GM18873 (cell line): ENCODE results near the gene TMED9.

ENCODE experiments used
- ATAC-seq: cut with Tn5 transposase; IDR thresholded peaks from one replicate; pipeline ENCODE4 v1.9.1; 2021; ENCODE audit warnings: mild to moderate bottlenecking, moderate library complexity, moderate number of reproducible peaks; ENCODE audit not compliant: unreplicated experiment, low FRiP score

TMED9 gene

GRCh38 chr5:177576169-177576568 lies 15.8 kb upstream of the TMED9 start:
- no peak for ATAC-seq

GRCh38 chr5:177578316-177578715 lies 13.7 kb upstream of the TMED9 start:
- ATAC-seq, result no peak

DNA sequence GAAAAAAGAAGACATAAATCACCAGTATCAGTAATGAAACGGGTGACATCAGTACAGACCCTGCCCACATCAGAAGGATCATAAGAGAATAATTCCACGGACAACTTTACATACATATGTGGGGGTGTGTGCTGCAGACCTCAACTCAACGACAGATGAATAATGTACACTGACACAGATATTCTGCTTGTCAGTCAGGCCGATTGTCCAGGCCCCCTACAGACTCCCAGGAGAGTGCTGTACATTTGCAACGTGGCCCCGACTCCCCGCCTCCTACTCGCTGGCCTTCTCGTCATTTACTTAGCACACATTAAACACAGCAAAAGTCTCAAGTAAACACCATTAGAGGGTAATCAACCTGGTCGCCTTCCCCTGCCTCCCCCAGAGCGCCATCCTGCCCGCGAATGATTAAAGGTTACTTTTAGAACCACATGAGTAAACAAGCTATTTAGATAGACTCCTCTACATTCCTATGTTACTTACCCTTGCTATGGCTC lies 3.5 kb upstream of the TMED9 start:
- no peak for ATAC-seq

DNA sequence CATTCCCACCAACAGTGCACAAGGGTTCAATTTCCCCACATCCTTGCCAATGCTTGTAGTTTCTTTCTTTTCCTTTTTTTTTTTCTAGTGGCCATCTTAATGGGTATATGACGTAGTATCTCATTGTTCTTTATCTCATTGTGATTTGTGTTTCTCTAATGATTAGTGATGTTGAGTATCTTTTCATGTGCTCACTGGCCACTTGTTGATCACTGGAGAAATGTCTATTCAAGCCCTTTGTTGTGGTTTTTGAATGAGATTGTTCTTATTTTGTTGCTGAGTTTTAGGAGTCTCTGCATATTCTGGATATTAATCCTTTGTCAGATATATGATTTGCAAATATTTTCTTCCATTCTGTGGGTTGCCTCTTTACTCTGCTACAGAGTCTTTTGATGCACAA lies 1.6 kb upstream of the TMED9 start:
- no peak for ATAC-seq

DNA sequence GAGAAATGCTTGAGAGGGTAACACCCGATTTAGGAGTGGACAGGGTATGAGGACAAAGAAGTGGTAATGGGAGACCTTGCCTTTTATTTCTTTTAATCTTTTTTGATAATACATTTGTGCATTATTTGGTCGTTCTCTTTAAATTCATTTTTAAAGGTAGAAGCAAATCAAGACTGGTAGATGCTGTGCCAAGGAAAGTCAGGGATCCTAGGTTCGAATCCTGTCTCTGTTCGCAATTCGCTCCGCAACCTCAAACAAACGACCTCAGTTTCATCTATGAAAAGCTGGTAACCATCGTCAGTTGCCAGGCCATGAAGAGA lies 353 bp upstream of the TMED9 start:
- ATAC-seq, result no peak

DNA sequence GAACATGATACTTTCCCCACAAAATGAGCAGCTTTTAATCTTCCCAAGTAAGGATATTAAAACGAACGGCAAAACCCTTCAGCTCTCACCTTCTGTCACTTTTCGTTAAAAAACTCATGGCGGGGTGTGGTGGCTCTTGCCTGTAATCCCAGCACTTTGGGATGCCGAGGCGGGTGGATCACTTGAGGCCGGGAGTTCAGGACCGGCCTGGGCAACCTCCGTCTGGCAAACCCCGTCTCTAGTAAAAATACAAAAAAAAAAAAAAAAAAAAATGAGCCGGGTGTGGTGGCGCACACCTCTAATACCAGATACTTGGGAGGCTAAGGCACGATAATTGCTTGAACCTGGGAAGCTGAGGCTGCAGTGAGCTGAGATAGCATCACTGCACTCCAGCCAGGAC lies 902 bp downstream of the TMED9 start:
- no peak for ATAC-seq

- ATAC-seq, result no peak
These were observed 1.5 kb downstream of the TMED9 start for GRCh38 chr5:177593511-177593910.

- no peak for ATAC-seq
These were observed 2.1 kb downstream of the TMED9 start for GRCh38 chr5:177594071-177594470.

DNA sequence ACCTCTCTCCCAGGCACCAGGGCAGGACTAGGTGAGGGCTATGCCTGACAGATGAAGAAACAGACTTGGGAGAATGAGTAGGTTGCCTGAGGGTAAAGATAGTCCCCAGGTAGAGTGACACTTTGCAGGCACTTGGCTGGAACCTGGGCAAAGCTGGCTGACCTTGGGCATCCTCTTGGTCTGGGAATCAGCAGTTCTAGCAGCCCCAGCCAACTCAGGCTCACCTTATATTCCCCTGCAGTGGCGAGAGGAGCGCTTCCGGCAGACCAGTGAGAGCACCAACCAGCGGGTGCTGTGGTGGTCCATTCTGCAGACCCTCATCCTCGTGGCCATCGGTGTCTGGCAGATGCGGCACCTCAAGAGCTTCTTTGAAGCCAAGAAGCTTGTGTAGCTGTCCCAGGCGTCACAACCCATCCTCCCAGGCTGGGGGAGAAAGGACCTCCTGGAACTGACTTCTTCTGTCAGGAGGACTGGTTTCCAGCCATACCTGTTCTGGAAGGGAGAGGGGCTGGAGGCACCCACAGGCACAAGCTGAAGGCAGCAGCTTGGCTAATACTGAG lies 3.1 kb downstream of the TMED9 start:
- no peak for ATAC-seq

GRCh38 chr5:177595991-177596774 lies 4.2 kb downstream of the TMED9 start:
- no peak for ATAC-seq

- ATAC-seq, result no peak
These were observed 4.8 kb downstream of the TMED9 start for GRCh38 chr5:177596775-177597238.

DNA sequence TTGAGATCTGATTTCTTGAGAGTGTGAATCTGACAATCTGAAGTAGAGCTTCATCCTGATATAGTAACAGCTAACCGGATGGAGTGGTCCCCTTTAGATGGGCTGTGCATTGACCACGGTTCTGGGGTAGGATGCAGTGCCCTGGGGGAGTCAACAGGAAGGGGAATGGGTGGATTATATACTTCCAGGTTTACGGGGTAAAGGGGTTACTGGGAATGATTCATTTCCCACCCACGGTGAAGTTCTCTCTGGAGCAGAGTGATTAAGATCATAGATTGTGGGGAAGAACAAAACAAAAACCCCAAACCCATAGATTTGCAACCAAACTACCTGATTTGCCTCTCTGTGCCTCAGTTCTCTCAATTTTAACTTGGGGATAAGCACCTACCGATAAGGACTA lies 6.5 kb downstream of the TMED9 start:
- no peak for ATAC-seq

GRCh38 chr5:177599731-177600507 lies 7.9 kb downstream of the TMED9 start, which contains the start of gene B4GALT7:
B4GALT7 (plus strand) TSS chr5:177600132; CDS start chr5:177600211, 79 bp downstream.
- peak; percentile 61 for ATAC-seq

DNA sequence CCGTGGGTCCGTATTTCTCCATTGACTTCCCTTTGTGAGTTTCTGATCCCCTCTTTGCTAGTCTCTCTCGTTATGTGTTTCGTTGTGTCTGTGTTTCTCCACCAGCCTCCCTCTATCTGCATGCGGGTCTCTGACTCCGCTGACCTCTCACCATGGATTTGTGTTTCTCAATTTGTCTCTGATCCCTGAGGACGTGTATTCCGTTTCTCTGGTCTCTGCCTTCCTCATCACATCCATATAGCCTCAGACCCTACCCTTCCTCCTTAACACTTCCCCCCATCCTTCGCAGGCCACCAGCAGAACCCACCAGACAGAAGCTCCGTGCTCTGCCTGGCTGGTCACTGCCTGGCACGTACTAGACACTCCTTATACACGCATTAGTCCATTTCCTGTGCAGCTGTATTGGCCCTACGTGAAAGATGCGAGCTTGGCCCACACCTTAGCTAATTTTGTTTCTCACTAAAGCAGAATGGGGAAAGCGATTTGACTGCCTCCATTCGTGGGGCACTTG lies 8.6 kb downstream of the TMED9 start:
- no peak for ATAC-seq

GRCh38 chr5:177601126-177601525 lies 9.1 kb downstream of the TMED9 start:
- no peak for ATAC-seq

GRCh38 chr5:177601577-177602457 lies 9.8 kb downstream of the TMED9 start:
- ATAC-seq, result no peak

DNA sequence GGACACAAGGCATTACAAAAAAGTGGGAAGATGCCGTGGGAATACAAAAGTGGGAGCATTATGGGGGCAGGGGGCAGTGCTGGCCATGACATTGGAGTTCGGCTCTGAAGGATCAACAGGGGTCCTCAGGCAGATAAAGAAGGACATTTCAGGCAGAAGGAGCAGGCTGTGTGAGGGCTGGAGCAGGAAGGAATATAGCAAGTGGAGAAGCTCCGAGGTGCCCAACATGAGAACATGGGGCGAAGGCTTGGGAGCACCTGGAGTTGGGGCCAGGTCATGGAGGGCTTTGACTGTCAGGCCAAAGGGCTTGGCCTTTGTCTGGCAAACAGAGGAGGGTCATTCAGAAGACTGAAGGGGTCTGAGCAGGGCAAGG lies 10.4 kb downstream of the TMED9 start:
- no peak for ATAC-seq

DNA sequence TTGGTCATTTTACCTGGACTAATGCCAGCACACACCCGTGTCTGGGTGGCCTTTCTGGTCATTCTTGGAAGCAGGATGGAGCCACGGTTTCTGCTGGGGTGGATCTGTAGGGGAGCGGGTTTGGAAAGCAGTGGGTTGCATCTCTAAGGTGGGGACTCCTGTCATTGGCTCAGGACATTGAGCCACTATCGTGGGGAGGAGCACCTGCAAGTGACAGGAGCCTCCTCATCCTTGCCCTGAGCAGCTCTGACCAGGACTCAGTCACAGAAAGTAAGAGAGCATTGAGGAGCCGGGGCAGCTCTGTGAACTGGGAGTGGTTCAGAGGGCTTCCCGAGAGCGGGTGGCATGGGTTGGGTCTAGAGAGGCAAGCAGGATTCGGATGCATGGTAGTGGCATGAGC lies 11.6 kb downstream of the TMED9 start:
- no peak for ATAC-seq

DNA sequence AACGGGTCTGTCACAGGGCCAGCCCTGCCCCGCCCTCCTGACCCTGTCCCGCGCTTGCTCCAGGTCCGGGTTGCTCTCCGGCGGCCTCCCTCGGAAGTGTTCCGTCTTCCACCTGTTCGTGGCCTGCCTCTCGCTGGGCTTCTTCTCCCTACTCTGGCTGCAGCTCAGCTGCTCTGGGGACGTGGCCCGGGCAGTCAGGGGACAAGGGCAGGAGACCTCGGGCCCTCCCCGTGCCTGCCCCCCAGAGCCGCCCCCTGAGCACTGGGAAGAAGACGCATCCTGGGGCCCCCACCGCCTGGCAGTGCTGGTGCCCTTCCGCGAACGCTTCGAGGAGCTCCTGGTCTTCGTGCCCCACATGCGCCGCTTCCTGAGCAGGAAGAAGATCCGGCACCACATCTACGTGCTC lies 12.1 kb downstream of the TMED9 start:
- ATAC-seq, result no peak

DNA sequence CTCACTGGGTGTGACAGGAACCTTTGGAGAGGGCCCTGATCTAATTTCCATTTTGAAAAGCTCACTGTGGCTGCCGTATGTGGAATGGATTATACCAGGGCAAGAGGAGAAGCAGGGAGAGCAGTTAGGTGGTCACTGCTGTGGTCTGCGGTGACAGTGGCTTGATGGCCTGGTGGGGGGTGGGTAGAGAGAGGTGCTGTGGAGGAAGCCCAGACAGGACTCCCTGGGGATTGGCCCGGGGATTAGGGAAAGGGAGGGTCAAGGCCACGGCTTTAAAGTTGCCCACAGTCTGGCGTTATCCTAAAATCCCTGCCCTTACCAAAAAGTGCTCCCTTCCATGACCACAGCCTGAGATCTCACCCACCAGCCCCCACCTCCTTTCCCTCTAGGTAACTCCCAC lies 12.7 kb downstream of the TMED9 start:
- ATAC-seq, result no peak
